IPS-NIHi11 (cell line): ENCODE results near the gene ATP4B.

Experiments
- DNase-seq: peaks from one replicate; pipeline ENCODE4 v3.0.0; 2012; ENCODE audit warnings: mixed read lengths, low spot score

The ATP4B gene

DNA sequence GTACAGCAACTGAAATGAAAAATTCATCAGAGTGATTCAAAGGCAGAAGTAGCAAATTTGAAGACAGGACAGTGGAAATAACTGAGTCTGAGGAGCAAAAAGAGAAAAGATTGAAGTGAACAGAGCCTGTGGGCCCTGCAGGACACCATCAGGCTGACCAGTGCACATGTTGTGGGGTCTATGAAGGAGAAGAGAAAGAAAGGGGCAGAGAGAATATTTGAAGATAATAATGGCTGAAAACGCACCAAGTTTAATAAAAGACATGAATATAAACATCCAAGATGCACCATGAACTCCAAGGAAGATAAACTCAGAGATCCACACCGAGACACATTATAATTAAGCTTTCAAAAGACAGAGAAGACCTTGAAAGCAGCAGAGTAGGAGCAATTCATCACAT, 15.4 kb downstream of the ATP4B start:
- no peak for DNase-seq

DNA sequence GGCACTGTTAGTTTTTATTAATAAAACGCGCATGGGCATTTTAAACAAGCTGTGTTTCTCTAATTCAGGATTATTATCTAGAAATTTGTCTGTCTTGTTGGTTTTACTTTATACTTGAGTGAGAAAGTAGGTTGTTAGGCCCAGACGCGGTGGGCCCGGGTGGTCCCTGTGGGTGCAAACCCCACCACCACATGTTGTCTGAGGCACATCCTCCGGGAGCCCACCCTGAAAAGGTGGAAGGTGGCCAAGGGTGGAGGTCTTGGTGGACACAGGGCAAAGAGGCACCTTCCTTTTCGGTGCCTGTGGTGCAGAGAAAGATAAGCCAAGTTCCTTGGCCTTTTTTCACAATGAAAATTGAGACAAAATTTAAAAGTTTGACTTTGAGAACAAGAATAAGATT, 16.6 kb downstream of the ATP4B start:
- DNase-seq: no peak

DNA sequence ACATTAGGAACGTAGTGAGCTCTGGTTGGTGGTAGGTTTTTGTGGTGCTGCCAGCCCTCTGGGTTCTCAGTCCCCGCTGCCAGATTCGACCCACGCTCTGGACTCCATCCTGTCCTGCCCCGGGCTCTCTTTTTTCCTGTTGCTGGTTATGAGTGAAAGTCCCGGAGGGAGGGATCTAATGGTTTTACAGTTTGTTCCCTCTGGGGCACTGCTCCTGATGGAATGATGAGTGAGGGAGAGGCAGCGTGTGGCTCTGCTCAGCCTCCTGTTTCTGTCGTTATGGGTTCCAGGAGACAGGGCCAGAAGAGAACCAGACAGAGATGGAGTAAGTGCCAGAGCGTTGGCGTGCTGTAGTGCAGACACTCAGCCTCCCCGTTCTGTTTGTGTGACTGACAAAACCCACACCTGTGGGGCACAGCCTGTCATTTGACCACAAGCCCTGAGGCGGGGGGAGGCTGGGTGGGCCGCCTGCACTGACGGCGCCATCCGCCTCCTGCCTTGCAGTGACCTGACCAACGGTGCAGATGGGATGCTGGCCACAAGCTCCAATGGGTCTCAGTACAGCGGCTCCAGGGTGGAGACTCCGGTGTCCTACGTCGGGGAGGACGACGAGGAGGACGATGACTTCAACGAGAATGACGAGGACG, 18.3 kb downstream of the ATP4B start:
- no peak for DNase-seq

DNA sequence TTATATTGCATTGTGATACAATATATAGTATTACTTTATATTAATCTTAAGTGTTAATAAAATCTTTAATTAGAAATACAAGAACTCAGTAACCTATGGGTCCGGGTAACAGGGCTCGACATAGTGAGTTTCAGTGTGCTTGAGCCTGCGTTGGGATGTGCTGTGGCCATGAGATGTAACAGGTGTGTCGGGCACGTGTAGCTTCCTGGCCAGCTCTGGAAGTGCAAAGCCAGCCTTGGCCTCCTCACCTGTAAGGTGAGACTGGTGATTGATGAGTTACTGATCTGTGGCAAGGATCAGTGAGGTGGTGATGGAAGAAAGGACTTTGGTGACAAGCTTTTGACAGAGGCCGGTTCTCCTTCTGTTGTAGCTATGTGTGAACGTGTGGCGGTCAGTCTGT, 19.2 kb downstream of the ATP4B start:
- no peak for DNase-seq

DNA sequence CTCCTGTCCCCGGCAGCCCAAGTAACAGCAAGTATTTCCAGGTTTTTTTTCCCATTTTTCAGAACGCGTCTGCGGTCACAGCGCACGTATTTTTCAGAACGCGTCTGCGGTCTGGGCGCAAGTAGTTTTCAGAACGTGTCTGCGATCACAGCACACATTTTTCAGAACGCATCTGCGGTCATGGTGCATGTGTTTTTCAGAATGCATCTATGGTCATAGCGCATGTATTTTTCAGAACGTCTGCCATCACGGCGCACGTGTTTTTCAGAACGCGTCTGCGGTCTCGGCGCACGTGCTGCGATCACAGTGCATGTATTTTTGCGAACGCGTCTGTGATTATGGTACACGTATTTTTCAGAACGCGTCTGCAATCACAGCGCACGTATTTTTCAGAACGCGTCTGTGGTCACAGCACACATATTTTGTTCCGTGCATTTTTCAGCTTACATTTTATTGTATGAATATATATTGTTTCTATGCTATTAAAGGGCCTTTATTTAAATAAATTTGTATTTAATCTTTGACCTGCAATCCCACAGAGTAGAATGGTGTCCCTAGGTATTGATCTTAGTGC, 19.7 kb downstream of the ATP4B start:
- DNase-seq: no peak

DNA sequence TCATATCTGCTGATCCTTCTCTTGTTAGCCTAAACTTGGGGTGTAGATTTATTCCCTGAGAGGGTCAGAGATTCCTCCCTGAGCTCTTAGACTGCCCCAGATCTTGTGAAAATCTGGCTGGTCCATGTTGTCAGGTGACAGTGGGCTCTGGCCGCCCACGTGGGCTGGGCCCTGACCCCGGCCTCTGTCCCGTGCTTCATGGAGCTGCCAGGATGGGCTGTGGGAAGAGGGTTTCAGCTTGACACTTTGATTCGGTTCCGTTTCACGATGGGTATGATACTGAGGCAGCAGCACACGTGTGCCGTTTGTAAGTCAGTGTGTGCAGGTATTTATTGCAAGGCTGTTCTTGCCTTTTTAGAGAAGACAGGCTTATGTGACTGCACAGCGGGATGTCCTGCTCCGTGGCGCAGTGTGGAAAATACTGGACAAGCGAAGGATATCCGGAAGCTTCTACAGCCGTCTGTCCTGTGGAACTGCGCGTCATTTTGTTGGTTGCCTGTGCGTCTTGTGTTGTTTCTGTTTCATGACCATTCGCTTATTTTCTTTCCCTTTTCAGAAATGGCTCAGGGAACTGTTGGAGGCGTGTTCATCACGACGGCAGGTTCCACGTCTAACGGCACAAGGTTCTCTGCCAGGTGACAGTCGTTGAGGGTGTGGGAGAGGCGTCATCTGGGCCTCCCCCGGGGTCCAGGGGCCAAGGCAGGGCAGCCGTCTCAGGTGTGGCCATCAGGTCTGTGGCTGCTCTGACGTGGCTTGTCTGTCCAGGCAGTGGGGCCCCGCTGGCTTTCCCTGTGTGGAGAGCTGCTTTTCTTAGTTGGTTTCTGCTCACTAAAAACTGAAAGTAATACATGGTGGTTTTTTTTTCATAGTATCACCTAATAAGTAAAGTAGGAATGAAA, 20.5 kb downstream of the ATP4B start:
- no peak for DNase-seq

DNA sequence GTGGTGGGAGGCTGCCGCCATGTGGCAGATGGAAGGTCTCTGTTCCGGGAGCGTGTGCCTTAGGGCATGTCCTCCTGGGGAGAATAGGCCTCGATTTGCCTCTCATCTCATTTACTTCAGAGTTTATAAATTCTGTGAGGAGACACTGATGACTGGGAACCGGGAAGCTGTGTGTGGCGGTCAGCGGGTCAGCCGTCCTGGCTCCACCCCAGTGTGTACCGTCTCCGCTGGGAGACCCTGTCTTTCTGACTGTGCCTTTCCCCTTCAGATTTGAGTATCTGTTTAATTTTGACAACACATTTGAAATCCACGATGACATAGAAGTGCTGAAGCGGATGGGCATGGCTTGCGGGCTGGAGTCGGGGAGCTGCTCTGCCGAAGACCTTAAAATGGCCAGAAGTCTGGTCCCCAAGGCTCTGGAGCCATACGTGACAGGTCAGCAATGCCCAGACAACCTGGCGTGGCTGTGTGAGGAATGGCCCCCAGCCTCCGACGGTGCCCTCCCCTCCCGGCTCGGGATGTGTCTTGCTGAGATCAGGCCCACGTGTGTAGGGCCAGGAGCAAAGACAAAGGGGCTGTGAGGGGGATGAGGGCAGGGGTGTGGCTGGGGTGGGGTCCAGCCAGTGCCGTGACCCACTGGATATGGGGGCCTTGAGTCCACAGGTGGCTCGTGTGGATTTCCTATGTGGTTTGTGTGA, 21.6 kb downstream of the ATP4B start:
- no peak for DNase-seq

DNA sequence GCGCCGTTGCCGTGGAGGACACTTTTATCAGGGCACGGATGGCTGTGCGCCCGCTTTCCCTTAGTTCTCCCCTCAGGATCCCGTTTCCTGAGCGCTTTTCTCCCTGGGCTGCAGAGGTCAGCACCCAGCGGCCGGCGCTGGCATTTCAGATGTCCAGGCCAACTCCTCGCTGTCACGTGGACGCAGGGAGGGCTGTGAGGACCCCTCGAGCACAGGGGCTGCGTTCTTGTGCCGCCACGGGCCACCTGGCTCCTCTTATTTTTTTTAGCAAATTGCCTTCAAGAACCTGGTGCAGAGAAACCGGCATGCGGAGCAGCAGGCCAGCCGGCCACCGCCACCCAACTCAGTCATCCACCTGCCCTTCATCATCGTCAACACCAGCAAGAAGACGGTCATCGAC, 22.3 kb downstream of the ATP4B start:
- no peak for DNase-seq

DNA sequence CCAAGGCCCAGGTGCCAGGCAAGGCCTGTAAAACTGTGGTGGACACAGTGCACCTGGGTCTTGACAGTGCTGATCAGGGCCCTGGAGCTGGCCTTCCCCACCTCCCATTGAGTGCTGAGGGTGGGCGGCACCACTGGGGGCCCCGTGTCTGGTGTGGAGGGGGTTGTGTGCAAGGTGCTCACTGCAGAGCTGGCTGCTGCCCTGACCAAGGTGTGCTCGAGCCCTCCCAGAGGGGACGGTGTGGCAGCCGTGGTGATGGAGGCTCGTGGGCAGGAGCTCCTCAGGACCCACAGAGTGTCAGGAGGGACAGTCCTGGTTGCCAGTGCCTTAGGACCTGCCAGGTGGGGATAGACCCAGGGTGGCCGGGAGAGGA, 23.0 kb downstream of the ATP4B start:
- DNase-seq: no peak

DNA sequence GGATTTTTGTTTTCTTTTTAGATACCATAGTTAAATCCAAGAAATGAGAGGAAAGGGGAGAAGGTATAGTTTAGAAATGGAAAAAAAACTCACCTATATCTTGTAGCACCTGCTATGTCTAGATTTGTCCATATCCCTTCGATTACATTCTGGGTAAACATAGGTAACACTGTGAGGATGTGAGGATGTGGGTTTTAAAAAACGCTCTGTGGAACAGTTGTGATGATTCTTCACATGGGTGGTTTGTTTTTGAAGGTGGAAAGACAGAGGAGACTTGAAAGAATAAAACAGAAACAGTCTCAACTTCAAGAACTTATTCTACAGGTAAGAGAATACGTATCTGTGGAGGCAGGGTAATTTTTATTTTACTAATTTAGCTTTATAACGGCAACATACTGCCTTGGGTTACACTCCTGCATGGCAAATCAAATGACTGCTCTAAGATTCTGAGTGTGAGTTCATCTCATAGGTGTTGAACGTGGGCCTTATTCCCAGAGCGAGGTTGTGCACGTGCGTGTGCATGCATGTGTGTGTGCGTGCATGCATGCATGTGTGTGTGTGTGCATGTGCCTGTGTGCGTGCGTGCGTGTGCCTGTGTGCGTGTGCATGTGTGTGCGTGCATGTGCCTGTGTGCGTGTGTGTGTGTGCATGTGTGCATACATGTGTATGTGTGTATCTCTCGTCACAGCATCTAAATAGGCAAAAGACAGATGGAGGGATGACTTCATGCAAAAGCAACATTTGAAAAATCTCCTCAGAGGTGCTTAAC, 23.5 kb downstream of the ATP4B start:
- DNase-seq: no peak

DNA sequence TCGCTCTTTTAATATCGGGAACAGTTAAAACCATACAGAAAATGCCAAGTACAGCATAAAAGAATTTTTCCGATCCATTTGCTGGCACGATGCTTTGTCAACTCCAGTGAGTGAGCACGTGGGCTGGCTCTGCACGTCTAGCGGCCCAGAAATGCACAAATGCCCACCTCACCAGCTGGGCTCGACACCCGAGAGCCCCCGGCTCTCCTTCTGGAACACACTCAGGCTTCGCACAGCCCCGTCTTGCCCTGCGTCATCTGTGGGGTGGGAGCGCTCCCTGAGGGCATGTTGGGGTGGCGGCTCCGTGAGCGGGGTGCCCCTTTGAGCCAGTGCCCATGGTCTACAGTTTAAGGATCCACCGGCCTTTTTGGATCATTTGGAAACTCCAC, 24.5 kb downstream of the ATP4B start:
- DNase-seq: no peak

DNA sequence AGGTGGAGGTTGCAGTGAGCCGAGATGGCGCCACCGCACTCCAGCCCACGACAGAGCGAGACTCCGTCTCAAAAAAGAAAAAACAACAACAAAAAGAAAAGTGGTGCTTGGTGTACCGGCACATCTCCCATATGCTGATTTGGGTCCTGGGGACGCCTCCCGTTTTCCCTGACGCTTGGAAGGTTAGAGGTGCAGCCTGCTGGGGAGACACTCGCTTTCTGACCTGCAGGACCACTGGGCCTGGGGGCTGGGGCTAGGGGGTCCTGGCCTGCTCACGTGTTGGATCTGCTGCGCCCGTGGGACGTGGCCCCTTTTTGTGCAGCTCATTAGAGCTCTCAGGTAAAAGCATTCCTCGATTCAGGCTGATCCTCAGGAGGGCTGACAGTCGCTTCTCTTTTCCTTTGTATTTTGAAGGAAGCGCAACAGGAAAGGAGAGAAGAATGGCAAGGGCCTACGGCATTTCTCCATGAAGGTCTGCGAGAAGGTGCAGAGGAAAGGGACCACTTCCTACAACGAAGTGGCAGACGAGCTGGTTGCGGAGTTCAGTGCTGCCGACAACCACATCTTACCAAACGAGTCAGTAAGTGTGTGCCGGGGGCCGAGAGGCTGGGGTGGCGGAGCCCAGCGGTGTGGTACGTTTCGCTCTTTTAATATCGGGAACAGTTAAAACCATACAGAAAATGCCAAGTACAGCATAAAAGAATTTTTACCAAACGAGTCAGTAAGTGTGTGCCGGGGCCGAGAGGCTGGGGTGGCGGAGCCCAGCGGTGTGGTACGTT, 25.1 kb downstream of the ATP4B start:
- no peak for DNase-seq

DNA sequence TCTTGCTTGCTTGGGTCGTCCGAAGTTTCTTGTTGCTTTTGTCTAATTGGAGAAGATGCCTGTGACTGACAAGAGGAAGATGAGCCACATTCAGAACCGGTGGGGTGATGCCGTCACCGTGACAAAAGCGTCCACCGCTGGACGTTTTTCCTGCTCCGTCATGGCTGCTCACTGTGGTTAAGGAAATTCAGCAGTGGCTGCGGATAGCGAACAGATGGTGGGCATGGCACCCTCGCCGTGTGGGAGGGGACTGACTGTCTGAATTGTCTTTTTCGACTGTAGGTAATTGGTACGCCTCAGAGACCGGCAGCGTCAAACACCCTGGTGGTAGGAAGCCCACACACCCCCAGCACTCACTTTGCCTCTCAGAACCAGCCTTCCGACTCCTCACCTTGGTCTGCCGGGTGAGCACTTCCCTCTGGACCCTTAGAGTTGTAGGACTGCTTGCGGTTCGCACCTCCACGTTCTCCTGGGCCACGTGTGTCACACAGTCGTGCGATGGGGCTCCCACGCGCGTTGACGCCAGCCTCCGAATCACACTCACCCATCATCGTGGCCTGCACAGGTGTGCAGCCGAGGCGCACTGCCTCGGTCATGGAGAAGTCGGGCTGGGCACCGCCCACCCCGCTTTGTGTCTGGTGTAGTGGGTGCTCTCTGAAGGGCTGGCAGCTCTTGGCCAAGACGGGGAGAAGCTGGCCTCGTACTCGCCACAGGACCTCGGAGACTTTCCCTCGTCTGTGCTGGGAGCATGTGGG, 26.5 kb downstream of the ATP4B start:
- DNase-seq: no peak

DNA sequence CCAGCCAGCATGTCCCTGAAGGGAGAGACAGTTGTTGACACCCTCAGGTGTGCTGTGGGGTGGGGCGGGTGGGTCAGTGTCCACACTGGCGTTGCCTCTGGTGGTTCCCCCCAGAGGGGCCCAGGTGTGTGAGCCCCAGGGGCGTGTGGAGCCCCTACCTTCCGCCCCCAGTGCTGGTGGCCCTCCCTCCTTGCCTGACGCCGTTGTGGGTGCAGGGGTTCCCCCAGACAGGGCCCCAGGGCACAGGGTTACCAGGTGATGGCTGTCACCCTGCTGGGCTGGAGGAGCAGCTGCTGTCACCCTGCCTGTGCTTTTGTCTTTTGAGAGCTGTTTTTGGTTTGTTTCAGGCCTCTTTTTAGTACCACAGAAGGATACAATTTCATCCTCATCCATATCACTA, 27.2 kb downstream of the ATP4B start:
- DNase-seq: no peak

DNA sequence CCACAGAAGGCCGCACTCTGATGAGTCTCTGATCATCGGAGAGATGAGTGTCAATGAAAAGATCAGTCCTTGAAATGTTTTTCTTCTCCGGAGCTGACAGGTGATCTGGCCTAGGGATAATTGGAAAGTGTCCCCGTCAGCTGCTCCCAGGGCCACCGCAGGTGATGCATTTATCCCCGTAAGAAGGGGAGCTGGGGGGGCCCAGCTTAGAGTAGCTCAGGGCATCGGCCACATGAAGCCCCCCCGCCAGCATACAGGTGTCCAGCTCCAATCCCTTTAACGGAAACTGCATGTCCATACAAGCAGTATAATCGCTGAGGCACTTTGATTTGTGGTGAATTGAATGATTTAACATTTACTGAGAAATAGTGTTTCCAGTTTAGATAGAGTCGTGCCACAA, 27.7 kb downstream of the ATP4B start:
- no peak for DNase-seq

DNA sequence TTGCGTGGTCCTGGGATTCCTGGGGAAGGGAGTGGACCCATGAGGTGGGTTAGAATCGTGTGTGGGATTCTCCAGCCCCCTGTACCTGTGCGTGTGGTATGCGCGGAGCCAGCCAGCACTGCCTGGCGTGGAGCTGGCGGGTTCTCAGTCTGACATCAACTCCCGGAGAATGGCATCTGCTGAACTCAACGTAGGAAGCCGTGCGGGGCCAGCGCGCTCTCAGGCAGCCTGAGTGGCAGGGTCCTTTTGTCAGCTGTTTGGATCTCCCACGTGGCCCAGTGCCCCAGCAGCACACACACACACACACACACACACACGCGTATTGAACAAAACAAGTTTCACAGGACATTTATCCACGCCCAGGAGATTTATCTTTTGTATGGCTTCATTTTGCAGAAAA, 28.1 kb downstream of the ATP4B start:
- no peak for DNase-seq

DNA sequence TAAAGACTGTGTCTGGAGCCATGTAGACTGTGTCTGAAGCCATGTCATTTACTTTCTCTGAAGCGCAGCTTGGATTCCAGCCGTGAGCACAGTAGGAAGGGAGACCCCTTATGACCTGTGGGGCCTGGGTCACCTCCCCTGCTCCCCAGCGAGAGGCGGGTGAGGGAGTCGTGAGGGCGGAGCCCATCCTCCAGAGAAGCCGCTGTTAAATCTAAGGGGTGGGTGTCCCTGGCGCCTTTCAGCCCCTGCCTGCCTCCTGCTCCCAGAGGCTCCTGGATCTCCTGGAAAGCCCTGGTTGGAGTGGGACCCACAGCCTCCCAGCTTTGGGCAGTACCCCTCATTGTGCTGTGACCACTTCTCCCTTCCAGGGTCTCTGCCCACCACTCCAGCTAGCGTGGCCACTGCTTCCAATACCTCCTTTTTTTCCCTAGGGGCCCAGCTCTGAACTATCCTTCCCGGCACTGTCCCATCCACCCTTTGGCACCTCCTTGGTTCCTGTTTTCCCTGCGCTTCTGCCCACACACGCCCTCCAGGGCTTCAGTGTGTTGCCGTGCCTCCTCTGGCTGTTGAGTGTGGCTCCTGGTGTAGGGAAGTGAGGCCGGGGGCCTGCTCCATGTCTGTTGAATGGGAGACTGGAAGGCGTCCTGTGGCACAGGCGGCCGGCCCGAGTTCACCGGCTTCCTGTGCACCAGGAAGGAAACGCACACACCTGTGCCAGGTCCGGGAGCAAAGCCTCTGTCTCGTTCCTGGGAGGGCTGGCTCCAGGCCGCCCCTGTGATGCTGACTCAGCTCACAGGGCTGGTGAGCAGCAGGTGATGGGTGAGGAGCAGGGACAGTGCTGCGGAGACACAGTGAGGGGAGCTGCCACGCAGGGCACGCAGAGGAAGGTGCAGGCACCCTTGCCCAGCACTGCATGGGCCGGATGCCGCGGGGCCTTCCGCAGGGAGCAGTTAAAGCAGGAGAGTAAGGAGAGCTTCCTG, 29.4 kb downstream of the ATP4B start:
- DNase-seq: no peak

DNA sequence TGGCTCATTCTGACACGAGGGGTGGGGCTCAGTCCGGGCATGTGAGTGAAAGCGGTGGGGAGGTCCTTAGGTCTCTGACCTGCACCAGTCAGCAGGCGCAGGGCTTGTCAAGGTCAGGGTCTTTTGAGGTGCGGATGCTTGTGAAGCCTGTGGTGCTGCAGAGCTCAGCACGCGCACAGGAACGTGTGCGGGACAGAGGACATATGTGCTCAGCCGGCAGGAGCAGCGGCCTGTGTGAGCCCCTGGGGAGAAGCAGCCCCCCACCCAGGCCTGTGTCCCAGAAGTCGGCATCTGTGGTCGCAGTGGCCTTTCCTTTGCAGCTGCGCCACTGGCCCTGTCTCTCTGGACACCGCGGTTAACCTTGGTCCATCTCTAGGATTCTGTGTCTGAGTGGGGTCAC, 30.9 kb downstream of the ATP4B start:
- no peak for DNase-seq
